Astrocyte (in vitro differentiated cells and primary cell): ENCODE data around the gene TAGLN3.

ENCODE experiments used
- CTCF ChIP-seq: IDR thresholded peaks from 2 replicates; pipeline ENCODE4 v1.5.1; 2011; ENCODE audit warnings: low read depth, mild to moderate bottlenecking, inconsistent platforms, low read length, moderate library complexity; ENCODE audit not compliant: insufficient read depth
- EZH2 ChIP-seq: IDR thresholded peaks from 2 replicates; pipeline ENCODE4 v1.6.1; 2012; ENCODE audit warnings: mild to moderate bottlenecking, low read length, inconsistent platforms; ENCODE audit not compliant: insufficient read depth

- TF ChIP-seq CTCF (no peak), EZH2 (no peak)
These were observed 25.8 kb upstream of the TAGLN3 start for GRCh38 chr3:111972891-111973290.
